ENCODE data around the gene HSPB1.
"Not testable (repeated sequence)": the region's sequence is repeated elsewhere in the genome, so short reads cannot be mapped to it uniquely, and the experiment has no call there.

Gene HSPB1

GRCh38 chr7:76282344-76283253 lies 19.9 kb upstream of the HSPB1 start:
- H3K9me3 ChIP-seq (ENCODE audit: control insufficient read depth, low read length), result no peaks in the 10 kb centered on the region
- peak overlapping the region; percentile 64 for H3K4me3 ChIP-seq (ENCODE audit: low read length)
- H3K9ac ChIP-seq (ENCODE audit: low read length), result peak overlapping the region; percentile 34
- no peaks in the 10 kb centered on the region for H3K36me3 ChIP-seq (ENCODE audit: control insufficient read depth, insufficient read depth, low read length, severe bottlenecking)
- peaks cover 6% of the 10 kb centered on the region for H3K27me3 ChIP-seq (replicated peaks; ENCODE audit: control insufficient read depth, insufficient read depth, low read length)
- H3K4me1 ChIP-seq (ENCODE audit: control insufficient read depth, insufficient read depth, low read length), result no peaks in the 10 kb centered on the region
- DNase-seq (ENCODE audit: low read depth), result peak; percentile 49

DNA sequence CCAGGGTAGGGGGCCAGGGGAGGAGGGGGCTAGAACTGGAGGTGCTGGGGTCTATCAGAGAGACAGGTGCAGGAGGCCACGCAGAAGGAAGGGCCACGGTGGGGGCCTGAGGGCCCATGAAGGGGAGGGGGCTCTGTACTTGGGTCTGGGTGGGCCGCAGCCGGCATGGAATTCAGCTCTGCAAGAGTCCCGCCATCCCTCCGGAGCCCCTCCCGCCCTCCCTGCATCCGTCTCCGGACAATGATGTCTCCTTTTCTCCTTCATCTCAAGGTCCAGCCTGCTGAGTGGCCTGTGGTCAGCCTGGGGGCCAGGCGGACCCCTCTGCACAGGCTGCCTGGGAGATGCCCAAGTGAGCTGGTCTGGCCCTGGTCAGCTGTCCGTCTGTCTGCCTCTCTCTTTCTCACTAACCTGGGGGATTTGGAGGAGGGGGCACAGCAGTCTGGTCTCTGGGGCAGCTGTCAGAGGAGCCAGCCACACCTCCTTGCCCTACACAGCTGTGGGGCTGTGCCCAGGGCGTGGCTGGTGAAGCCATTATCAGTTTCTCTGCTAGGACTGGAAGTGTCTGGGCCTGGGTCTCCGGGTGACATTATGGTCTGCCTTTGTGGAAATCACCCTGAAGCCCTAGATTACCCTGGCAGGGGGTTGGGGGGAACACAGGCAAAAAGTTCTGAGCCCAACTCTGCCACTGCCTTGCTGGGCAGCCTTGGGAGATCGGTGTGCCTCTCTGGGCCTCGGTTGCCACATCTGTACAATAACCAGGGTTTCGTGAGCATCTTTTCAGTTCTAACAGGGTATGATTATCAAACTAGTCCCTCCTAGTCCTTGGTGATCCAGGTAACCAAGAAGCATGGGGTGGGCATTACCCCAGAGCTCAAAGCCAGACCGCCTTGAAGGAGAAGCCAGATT lies 19.0 kb upstream of the HSPB1 start:
- Histone ChIP-seq H3K4me1 (ENCODE audit: control insufficient read depth, insufficient read depth, low read length) (no peaks in the 10 kb centered on the region), H3K9ac (ENCODE audit: low read length) (peak overlapping the region; percentile 34), H3K9me3 (ENCODE audit: control insufficient read depth, low read length) (no peaks in the 10 kb centered on the region), H3K4me3 (ENCODE audit: low read length) (no peak overlapping the region), H3K27me3 (replicated peaks; ENCODE audit: control insufficient read depth, insufficient read depth, low read length) (peaks cover 6% of the 10 kb centered on the region), H3K36me3 (ENCODE audit: control insufficient read depth, insufficient read depth, low read length, severe bottlenecking) (no peaks in the 10 kb centered on the region)
- no peak for DNase-seq (ENCODE audit: low read depth)

DNA sequence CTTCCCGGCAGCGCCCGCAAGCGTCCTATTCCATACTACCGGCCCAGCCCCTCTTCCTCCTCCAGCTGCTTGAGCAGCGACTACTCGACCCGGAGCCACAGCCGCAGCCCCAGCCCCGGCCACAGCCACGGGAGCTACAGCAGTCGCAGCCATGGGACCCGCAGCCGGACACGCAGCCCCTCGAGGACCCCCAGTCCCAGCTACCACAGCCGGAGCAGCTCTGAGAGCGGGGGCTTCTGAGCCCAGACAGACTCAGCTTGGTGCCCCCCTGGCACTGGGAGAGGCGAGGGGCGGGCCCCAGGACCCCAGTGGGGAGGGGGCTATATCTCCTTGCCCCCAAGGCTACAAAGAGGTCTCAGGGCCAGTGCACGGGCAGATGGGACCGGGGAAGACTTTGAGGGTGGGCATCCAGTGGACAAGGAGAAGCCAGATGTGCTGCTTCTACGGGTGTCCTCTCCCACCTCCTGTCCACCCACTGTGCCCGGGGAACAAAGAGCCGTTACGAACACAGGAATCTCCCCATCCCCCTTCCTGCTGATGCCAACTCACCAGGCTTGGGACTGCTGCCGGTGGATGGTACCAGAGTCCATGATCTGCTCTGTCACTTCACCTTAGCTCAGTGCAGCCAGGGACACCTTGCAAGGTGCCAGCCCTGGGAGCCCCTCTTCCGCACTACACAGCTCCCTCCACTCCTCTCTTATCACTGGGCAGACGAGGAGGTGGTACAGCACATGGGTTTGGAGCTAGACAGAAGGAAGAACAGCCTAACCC lies 16.7 kb upstream of the HSPB1 start:
- no peak for DNase-seq (ENCODE audit: low read depth)
- H3K27me3 ChIP-seq (replicated peaks; ENCODE audit: control insufficient read depth, insufficient read depth, low read length), result peaks cover 5% of the 10 kb centered on the region
- H3K9me3 ChIP-seq (ENCODE audit: control insufficient read depth, low read length), result no peaks in the 10 kb centered on the region
- H3K36me3 ChIP-seq (ENCODE audit: control insufficient read depth, insufficient read depth, low read length, severe bottlenecking), result no peaks in the 10 kb centered on the region
- H3K9ac ChIP-seq (ENCODE audit: low read length), result no peak overlapping the region
- no peak overlapping the region for H3K4me3 ChIP-seq (ENCODE audit: low read length)
- H3K4me1 ChIP-seq (ENCODE audit: control insufficient read depth, insufficient read depth, low read length), result peaks cover under 1% of the 10 kb centered on the region

GRCh38 chr7:76286842-76287403 lies 15.6 kb upstream of the HSPB1 start:
- Histone ChIP-seq H3K36me3 (ENCODE audit: control insufficient read depth, insufficient read depth, low read length, severe bottlenecking) (no peaks in the 10 kb centered on the region), H3K9me3 (ENCODE audit: control insufficient read depth, low read length) (no peaks in the 10 kb centered on the region), H3K27me3 (replicated peaks; ENCODE audit: control insufficient read depth, insufficient read depth, low read length) (no peaks in the 10 kb centered on the region), H3K4me1 (ENCODE audit: control insufficient read depth, insufficient read depth, low read length) (peaks cover 7% of the 10 kb centered on the region), H3K4me3 (ENCODE audit: low read length) (no peak overlapping the region), H3K9ac (ENCODE audit: low read length) (no peak overlapping the region)
- DNase-seq (ENCODE audit: low read depth), result no peak

DNA sequence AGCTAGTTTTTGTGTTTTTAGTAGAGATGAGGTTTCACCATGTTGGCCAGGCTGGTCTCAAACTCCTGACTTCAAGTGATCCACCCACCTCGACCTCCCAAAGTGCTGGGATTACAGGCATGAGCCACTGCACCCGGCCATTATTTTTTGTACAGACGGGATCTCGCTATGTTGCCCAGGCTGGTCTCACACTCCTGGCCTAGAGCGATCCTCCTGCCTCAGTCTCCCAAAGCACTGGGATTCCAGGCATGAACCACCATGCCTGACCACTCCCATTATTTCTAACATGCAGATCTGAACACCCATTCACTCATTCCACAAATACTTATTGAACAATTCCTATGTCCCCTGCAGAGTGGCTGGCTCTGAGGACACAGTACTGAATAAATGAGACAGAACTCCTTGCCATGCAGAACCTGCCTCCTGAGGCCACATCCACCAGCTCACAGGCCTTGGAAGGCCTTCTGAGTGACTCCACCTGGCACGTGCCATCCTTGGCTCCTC lies 11.6 kb upstream of the HSPB1 start:
- not testable (repeated sequence) for H3K36me3 ChIP-seq (ENCODE audit: control insufficient read depth, insufficient read depth, low read length, severe bottlenecking); H3K9me3 ChIP-seq (ENCODE audit: control insufficient read depth, low read length); H3K27me3 ChIP-seq (replicated peaks; ENCODE audit: control insufficient read depth, insufficient read depth, low read length)
- DNase-seq (ENCODE audit: low read depth), result peak; percentile 23
- H3K4me3 ChIP-seq (ENCODE audit: low read length), result peak overlapping the region; percentile 38
- H3K9ac ChIP-seq (ENCODE audit: low read length), result peak overlapping the region; percentile 78
- peaks cover 43% of the 10 kb centered on the region for H3K4me1 ChIP-seq (ENCODE audit: control insufficient read depth, insufficient read depth, low read length)

GRCh38 chr7:76291351-76292212 lies 10.9 kb upstream of the HSPB1 start:
- H3K36me3 ChIP-seq (ENCODE audit: control insufficient read depth, insufficient read depth, low read length, severe bottlenecking), result no peaks in the 10 kb centered on the region
- H3K4me1 ChIP-seq (ENCODE audit: control insufficient read depth, insufficient read depth, low read length), result peaks cover 44% of the 10 kb centered on the region
- no peaks in the 10 kb centered on the region for H3K27me3 ChIP-seq (replicated peaks; ENCODE audit: control insufficient read depth, insufficient read depth, low read length)
- H3K9me3 ChIP-seq (ENCODE audit: control insufficient read depth, low read length), result no peaks in the 10 kb centered on the region
- H3K4me3 ChIP-seq (ENCODE audit: low read length), result peak overlapping the region; percentile 78
- DNase-seq (ENCODE audit: low read depth), result peak; percentile 97
- H3K9ac ChIP-seq (ENCODE audit: low read length), result peak overlapping the region; percentile 96

DNA sequence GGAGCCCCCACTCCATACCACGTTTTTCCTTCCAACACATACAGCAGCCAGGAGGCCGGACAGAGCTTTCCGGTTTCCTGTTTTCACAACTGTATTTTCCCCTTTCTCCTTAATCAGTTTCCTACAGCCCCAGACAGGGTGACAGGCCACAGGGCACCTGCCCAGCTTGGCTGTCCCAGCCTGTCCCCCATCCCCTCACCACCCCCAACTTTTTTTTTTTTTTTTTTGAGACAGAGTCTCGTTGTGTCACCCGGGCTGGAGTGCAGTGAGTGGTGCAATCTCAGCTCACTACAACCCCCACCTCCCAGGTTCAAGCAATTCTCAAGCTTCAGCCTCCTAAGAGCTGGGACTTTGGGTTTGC lies 10.3 kb upstream of the HSPB1 start:
- Histone ChIP-seq H3K36me3 (ENCODE audit: control insufficient read depth, insufficient read depth, low read length, severe bottlenecking) (no peaks in the 10 kb centered on the region), H3K9ac (ENCODE audit: low read length) (peak overlapping the region; percentile 96), H3K27me3 (replicated peaks; ENCODE audit: control insufficient read depth, insufficient read depth, low read length) (no peaks in the 10 kb centered on the region), H3K4me1 (ENCODE audit: control insufficient read depth, insufficient read depth, low read length) (peaks cover 50% of the 10 kb centered on the region), H3K9me3 (ENCODE audit: control insufficient read depth, low read length) (no peaks in the 10 kb centered on the region), H3K4me3 (ENCODE audit: low read length) (peak overlapping the region; percentile 78)
- peak; percentile 51 for DNase-seq (ENCODE audit: low read depth)

- not testable (repeated sequence) for DNase-seq (ENCODE audit: low read depth); H3K4me3 ChIP-seq (ENCODE audit: low read length); H3K9me3 ChIP-seq (ENCODE audit: control insufficient read depth, low read length); H3K36me3 ChIP-seq (ENCODE audit: control insufficient read depth, insufficient read depth, low read length, severe bottlenecking); H3K27me3 ChIP-seq (replicated peaks; ENCODE audit: control insufficient read depth, insufficient read depth, low read length)
- H3K9ac ChIP-seq (ENCODE audit: low read length), result peak overlapping the region; percentile 88
- H3K4me1 ChIP-seq (ENCODE audit: control insufficient read depth, insufficient read depth, low read length), result peaks cover 57% of the 10 kb centered on the region
Observed at GRCh38 chr7:76292911-76293310, 9.6 kb upstream of the HSPB1 start.

DNA sequence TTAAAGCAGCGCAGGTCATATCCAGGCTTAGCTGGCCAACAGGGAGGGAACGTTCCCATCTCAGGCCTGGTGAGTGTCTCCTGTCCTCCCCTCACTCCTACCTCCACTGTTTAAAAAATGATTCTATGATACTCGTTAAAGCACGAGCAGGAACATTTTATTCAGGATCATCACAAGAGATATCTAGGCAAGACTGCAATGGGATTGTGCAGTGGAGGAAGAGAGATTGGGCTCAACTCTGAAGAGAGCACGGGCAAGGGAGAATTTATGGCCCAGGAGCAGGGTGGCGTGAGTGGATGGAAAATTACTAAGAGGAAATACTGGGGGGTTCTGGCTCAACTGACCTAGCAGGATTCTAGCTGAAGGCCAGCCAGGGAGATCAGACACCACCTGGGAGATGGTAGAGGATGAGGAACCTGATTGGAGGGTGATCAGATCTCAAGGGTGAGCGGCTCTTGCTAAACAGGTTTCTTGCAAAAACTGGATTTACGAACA lies 9.0 kb upstream of the HSPB1 start:
- Histone ChIP-seq H3K4me3 (ENCODE audit: low read length) (peak overlapping the region; percentile 74), H3K9me3 (ENCODE audit: control insufficient read depth, low read length) (no peaks in the 10 kb centered on the region), H3K27me3 (replicated peaks; ENCODE audit: control insufficient read depth, insufficient read depth, low read length) (no peaks in the 10 kb centered on the region), H3K36me3 (ENCODE audit: control insufficient read depth, insufficient read depth, low read length, severe bottlenecking) (no peaks in the 10 kb centered on the region), H3K9ac (ENCODE audit: low read length) (peak overlapping the region; percentile 88), H3K4me1 (ENCODE audit: control insufficient read depth, insufficient read depth, low read length) (peaks cover 57% of the 10 kb centered on the region)
- DNase-seq (ENCODE audit: low read depth), result no peak

Data from adipocyte (in vitro differentiated cells).